ENCODE data around the gene VPS13D.
A peak's percentile ranks its signal among the peaks of the same experiment; 100 is the strongest.
"Not testable (repeated sequence)": the region's sequence is repeated elsewhere in the genome, so short reads cannot be mapped to it uniquely, and the experiment has no call there.

VPS13D gene

DNA sequence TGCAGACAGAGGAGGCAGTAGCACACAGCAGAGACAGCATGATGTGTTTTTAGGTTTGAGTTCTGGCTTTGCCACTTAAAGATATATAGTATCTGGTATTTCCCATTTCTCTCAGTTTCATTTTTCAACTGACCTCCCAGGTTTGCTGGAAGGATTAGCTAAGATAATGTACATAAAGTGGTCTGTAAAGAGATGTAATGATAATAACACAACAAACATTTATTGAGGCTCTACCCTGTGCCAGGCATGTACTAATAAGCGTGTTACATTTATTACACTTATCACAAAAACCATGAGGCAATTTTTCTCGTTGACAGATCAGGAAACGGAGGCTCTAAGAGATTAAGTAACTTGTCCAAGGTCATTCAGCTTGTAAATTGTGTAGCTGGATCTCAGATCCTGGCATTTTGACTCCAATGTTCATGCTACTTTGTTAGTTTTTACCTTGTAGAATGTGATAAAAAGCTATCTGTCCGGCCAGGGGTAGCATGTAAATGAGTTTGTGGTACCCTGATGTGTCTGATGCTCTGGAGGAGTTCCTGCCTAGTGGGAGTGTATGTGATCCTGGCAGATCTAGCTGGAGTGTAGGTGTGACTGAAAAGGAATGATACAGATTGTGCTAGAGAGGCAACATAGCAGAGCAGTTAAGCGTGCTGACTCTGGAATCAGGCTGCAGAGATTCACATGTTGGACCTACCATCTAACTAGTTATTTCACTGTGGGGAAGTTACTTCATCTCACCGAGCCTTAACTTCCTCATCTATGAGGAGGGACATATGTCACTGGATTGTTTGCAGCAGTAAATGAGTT is 146.6 kb downstream of the VPS13D start:
- peak; percentile 66 to 87 (median 81) for DNase-seq

DNA sequence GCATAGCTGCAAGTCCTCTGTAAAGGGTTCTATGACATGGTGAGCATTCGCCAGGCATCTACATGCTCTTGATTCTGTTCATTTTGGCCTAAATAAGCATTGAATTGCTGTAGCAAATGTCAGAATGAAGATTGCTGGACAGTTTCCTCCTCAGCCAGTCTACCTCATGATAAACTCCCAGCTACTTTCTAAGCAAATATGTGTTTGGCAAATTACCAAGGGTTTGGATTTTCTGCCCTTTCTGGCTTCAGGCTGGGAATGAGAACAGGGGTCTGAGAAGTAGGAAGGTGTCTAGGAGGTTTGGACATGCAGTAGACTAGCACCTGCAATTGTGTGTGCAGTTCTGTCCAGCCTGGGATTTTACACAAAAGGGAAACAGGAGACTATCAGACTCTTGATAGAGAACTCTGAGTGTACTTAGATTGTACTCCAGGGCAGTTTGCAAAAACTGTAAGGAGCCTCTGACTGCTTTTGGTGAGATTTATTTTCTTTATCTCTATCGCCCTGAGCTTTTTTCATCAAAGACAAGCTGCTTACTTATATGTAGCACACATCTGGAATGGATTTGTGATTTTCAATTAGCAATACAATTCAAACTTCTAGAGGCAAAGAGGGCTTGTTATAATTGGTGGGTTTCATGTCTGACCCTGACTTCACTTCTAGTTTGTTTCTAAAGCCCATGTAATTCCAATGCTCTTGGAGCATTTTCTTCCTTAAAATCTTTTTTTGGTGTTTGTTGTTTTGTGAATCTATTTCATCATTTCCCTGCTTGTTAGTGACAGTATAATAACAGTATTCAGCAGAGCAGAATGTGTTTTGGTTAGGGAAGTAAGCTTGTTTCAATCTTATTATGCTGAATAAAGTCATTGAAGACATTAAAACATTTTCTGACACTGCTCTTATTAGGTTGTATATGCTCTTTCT is 150.8 kb downstream of the VPS13D start:
- DNase-seq, result peak in 2 of 3 donors; percentile 27 to 28

- DNase-seq, result no peak
Measured at GRCh38 chr1:12383001-12383400, 153.2 kb downstream of the VPS13D start.

GRCh38 chr1:12383786-12384185 is 154.0 kb downstream of the VPS13D start:
- no peak for DNase-seq

GRCh38 chr1:12384836-12385456 is 155.1 kb downstream of the VPS13D start:
- DNase-seq, result no peak

GRCh38 chr1:12386130-12386529 is 156.3 kb downstream of the VPS13D start:
- no peak for DNase-seq

GRCh38 chr1:12387641-12388040 is 157.8 kb downstream of the VPS13D start:
- DNase-seq, result no peak

DNA sequence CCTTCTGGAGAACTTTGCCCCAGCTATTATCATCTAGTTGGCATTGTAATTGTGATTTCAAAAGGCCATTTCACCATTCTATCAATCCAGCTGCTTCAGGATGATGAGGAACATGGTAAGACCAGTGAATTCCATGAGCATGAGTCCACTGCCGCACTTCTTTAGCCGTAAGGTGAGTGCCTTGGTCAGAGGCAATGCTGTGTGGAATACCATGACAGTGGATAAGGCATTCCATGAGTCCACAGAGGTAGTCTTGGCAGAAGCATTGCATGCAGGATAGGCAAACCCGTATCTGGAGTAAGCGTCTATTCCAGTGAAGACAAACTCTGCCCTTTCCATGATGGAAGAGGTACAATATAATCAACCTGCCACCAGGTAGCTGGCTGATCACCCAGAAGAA is 160.5 kb downstream of the VPS13D start:
- not testable (repeated sequence) for DNase-seq

DNA sequence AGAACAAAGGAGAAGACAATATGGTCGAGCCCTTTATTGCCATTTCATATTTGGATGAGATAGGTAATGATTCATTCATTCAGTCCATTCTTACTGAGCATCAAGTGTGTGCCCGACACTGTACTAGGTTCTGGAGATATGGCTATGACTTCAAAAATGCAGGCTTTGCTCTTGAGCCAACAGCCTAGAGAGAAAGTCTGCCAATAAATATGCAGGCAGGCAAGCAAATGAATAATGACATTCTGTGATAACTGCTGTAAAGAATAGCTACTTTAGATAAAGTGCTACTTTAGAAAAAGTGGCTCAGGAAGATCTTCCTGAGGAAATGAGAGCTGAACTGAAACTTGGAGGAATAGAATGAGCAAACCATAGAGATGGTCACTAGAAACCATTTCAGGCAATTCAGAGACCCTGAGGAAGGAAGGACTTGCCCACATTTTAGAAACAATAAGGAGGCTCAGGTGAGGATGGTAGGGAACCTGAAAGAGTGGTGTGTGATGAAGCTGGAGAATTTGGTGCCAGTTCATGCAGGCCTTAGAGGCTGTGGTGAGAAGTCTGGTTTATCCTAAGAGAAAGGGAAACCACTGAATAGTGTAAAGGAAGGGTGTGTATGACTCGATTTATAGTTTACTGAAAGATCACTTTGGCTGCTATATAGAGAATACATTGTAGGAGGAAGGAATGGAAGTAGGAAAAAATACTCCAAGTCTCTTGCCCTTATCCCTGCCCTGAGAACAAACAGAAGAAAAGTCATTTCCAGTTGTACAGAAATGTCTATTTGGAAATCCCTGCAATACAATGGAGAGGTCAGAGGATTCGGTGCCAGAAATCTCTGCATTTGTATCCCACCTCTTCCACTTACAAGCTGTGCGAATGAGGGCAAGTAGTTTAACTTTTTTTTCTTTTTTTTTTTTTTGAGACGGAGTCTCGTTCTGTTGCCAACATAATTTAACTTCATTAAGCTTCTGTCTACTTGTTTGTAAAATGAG is 167.9 kb downstream of the VPS13D start:
- DNase-seq, result no peak

DNA sequence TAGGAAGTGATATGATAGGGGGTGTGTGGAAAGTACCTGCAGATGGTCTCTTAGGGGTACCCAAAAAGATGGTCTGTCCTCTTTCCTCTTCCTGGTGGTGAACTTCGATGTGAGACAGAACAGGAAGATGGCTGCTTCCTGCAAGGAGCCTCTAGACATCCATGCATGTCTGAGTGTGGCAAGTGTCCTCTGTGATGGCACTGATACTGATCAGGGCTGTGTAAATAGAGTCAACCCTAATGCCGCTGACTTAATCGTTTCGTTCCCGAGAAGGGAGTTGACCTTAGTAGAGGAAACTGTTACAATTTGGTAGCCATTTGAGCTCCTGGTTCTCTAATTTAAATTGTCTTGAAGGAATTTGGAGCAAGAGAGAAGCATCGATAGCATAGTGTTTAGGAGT is 168.6 kb downstream of the VPS13D start:
- DNase-seq, result no peak

- no peak for DNase-seq
Measured at GRCh38 chr1:12400027-12400693, 170.3 kb downstream of the VPS13D start.

GRCh38 chr1:12402159-12402673 is 172.4 kb downstream of the VPS13D start:
- DNase-seq, result no peak

DNA sequence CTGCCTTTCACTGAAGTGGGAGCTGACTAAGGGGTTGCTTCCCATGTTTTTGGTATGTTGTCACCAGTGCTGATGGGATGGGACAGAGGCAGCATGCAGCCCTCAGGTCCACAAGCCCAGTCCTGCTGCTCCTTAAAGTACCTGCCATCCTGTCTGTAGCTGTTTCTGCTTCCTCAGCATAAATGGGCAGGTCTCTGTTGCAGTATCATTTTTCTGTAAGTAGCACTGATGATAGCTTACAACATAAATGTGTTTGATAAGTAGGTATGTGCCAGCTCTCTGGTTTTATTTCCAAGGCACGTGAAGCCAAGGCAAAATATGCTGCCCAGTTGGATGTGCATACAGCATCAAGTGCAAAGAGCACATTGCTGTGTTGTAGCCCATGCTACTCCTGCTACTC is 173.0 kb downstream of the VPS13D start:
- DNase-seq, result no peak

DNA sequence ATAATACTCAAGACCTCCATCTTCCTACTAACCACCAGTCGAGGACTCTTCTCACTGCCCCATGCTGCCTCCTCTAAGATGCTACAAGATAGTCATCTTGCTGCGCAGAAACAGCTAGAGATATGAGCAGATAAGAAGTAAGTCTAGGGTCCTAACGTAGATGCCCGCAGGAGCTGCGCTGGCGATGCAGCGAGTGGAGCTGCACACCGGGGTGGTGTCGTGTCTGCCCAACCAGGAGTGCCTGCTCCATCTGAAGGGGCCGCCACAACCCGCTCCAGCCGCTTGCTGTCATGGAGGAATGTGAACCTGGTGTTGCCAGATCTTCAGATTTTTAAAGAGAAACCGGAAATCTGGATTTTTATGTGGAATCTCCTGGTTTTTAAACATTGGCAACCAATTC is 175.1 kb downstream of the VPS13D start:
- no peak for DNase-seq

DNA sequence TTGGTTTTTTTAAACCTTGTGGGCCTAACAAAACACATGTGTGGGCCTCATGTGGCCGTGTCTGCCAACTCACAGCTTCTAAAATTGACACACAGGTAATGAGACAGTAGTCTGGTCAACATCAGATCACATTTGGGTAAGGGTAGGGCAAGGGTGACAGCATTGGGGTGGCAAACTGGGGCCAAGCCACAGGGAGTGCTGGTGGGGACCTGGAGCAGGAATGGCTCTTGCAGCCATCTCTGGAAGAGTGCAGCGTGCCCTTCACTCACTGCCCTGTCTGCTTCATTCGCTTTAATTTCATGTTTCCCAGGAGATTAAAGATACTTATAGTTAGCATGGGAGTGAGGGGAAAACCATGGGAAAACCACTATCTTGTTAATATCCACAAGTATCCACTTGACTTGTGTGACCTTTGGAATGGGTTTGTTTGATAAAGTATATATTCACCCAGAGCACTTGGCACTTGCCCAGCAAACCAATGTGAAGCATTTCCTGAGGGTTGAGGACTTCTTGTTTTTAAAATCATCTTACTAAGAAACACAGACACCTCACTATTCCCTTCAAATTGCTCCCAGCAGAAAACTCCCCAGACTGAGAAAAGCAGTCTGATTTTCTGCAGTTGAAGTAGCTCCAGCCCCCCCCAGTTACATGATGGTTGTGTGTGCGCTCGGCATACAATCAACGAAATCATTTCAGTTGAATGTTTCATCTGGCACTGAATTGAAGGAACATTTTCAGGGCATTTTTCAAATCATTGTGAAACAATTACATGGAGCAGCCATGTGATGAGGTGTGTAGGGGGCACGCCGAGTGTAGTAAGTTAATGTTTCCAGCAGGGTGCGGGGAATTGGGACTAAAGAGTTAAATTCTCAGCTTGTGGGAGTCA is 175.7 kb downstream of the VPS13D start:
- peak in 2 of 3 donors; percentile 30 to 34 for DNase-seq

- DNase-seq, result no peak
Measured at GRCh38 chr1:12406211-12407021, 176.6 kb downstream of the VPS13D start.

GRCh38 chr1:12407050-12407961 is 177.5 kb downstream of the VPS13D start:
- DNase-seq, result peak in 2 of 3 donors; percentile 30 to 32

DNA sequence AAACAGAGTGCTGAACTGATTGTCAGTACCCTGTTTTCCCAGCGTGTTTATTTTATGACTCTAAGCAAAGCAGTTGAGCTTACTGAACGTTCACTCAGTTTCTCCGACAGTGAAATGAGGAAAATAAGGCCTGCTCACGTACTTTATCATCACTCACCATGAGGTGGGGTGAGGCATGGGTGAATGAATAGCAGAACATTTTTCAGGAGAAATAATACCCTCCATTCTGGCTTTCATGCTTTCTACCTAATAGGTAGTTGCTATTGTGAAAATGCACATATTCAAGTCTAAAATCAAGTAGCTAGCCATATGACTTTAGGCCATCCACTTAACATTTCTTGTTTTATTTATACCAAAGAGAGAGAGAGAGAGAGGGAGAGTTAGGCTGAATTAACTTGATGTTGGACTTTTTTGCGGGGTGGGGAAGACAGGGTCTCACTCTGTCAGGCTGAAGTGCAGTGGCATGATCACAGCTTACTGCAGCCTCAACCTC is 178.2 kb downstream of the VPS13D start:
- no peak for DNase-seq
